ENCODE measurements around the gene ANKRD62. TPM values are rescaled to one million over a fixed set of nuclear protein-coding genes. Genes with fewer than 3 reads are reported as not detected.
"Not testable (repeated sequence)": the region's sequence is repeated elsewhere in the genome, so short reads cannot be mapped to it uniquely, and the experiment has no call there.

ANKRD62 gene
- polyA plus RNA-seq, 3 donors = 0.03 to 0.10 TPM; not detected in 1

- DNase-seq (ENCODE audit: low read depth in 3 of 3, low spot score in 2 of 3) = no peak
These were observed 29.4 kb upstream of the ANKRD62 start for GRCh38 chr18:12064086-12064763.

GRCh38 chr18:12065397-12065796 is 28.2 kb upstream of the ANKRD62 start:
- no peak for DNase-seq (ENCODE audit: low read depth in 3 of 3, low spot score in 2 of 3)

GRCh38 chr18:12066910-12067511 is 26.6 kb upstream of the ANKRD62 start:
- DNase-seq (ENCODE audit: low read depth in 3 of 3, low spot score in 2 of 3) = no peak

GRCh38 chr18:12067671-12068070 is 26.0 kb upstream of the ANKRD62 start:
- DNase-seq (ENCODE audit: low read depth in 3 of 3, low spot score in 2 of 3) = no peak

GRCh38 chr18:12068316-12068949 is 25.2 kb upstream of the ANKRD62 start:
- not testable (repeated sequence) for DNase-seq (ENCODE audit: low read depth in 3 of 3, low spot score in 2 of 3)

- DNase-seq (ENCODE audit: low read depth in 3 of 3, low spot score in 2 of 3) = no peak
These were observed 24.7 kb upstream of the ANKRD62 start for GRCh38 chr18:12068950-12069320.

- DNase-seq (ENCODE audit: low read depth in 3 of 3, low spot score in 2 of 3) = not testable (repeated sequence)
These were observed 22.6 kb upstream of the ANKRD62 start for GRCh38 chr18:12071066-12071465.

- DNase-seq (ENCODE audit: low read depth in 3 of 3, low spot score in 2 of 3) = no peak
These were observed 20.6 kb upstream of the ANKRD62 start for GRCh38 chr18:12072996-12073395.

- DNase-seq (ENCODE audit: low read depth in 3 of 3, low spot score in 2 of 3) = no peak
These were observed 18.9 kb upstream of the ANKRD62 start for GRCh38 chr18:12074736-12075135.

- DNase-seq (ENCODE audit: low read depth in 3 of 3, low spot score in 2 of 3) = peak in 1 of 3 donors; percentile 1
These were observed 17.1 kb upstream of the ANKRD62 start for GRCh38 chr18:12076424-12077140.

- not testable (repeated sequence) for DNase-seq (ENCODE audit: low read depth in 3 of 3, low spot score in 2 of 3)
These were observed 15.6 kb upstream of the ANKRD62 start for GRCh38 chr18:12077994-12078393.

GRCh38 chr18:12079491-12080237 is 14.0 kb upstream of the ANKRD62 start:
- no peak for DNase-seq (ENCODE audit: low read depth in 3 of 3, low spot score in 2 of 3)

- no peak for DNase-seq (ENCODE audit: low read depth in 3 of 3, low spot score in 2 of 3)
These were observed 8.5 kb upstream of the ANKRD62 start for GRCh38 chr18:12085136-12085535.

- no peak for DNase-seq (ENCODE audit: low read depth in 3 of 3, low spot score in 2 of 3)
These were observed 7.9 kb upstream of the ANKRD62 start for GRCh38 chr18:12085786-12086185.

GRCh38 chr18:12086249-12086648 is 7.4 kb upstream of the ANKRD62 start:
- DNase-seq (ENCODE audit: low read depth in 3 of 3, low spot score in 2 of 3) = no peak

GRCh38 chr18:12086677-12087470 is 6.8 kb upstream of the ANKRD62 start:
- no peak for DNase-seq (ENCODE audit: low read depth in 3 of 3, low spot score in 2 of 3)

- no peak for DNase-seq (ENCODE audit: low read depth in 3 of 3, low spot score in 2 of 3)
These were observed 6.1 kb upstream of the ANKRD62 start for GRCh38 chr18:12087471-12088025.

- no peak for DNase-seq (ENCODE audit: low read depth in 3 of 3, low spot score in 2 of 3)
These were observed 5.5 kb upstream of the ANKRD62 start for GRCh38 chr18:12088096-12088495.

GRCh38 chr18:12088731-12089375 is 4.8 kb upstream of the ANKRD62 start:
- DNase-seq (ENCODE audit: low read depth in 3 of 3, low spot score in 2 of 3) = no peak

All from right renal cortex interstitium (tissue), 3 donors.